ENCODE results near the gene LYZL6. TPM values are rescaled to one million over a fixed set of nuclear protein-coding genes. Genes with fewer than 3 reads are reported as not detected.

The LYZL6 gene, protein sequence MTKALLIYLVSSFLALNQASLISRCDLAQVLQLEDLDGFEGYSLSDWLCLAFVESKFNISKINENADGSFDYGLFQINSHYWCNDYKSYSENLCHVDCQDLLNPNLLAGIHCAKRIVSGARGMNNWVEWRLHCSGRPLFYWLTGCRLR
- not detected for total RNA-seq
- polyA plus RNA-seq: not detected

DNA sequence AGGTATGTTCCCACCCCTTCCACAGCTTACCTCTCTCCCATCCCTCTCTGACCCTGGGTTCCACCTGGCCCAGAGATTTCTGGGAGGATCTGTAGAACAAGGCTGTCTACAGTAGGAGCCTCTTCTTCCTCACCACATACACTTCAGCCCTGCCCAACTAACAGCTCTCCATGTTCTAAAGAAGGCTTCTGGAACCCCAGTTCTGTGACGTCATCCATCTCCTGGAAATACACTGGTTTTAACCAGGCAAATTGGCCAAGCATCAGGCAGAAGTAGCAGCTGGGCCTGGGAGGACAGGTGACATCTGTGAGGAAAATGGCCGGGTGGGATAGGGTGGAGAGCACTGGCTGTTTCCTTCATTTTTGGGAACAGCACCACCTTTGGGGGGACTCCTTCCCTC is at the start of gene LYZL6:
TSS of gene LYZL6 (minus strand) at position 177 of the 400 bp plus-strand sequence. CDS start 4,357 bp downstream, outside the sequence.
- DNase-seq (no peak), ATAC-seq (ENCODE audit: low read depth in 2 of 2) (no peak)
- peaks cover 3% of the 10 kb centered on the region for H3K27me3 ChIP-seq (ENCODE audit: control insufficient read depth, insufficient read depth, low read length)
- H3K27ac ChIP-seq (ENCODE audit: insufficient read depth, low read length, poor library complexity, severe bottlenecking): no peak within 1 kb of the TSS
- H3K9me3 Mint-ChIP-seq: no peaks in the 10 kb centered on the region
- no peak within 1 kb of the TSS for H3K4me3 Mint-ChIP-seq
- no peaks in the 10 kb centered on the region for H3K9me3 ChIP-seq (ENCODE audit: control insufficient read depth in 2 of 2, low read length in 2 of 2)
- H3K4me3 ChIP-seq (ENCODE audit: low read depth, low read length): no peak within 1 kb of the TSS
- peaks cover 21% of the 10 kb centered on the region for H3K27me3 Mint-ChIP-seq
- H3K36me3 Mint-ChIP-seq: no peaks in the 10 kb centered on the region
- no peaks in the 10 kb centered on the region for H3K4me1 Mint-ChIP-seq
- H3K4me1 ChIP-seq (ENCODE audit: control insufficient read depth, insufficient read depth, low read length, poor library complexity, severe bottlenecking): no peaks in the 10 kb centered on the region
- H3K36me3 ChIP-seq (ENCODE audit: control insufficient read depth, insufficient read depth, low read length): no peaks in the 10 kb centered on the region
- H3K27ac Mint-ChIP-seq: no peak within 1 kb of the TSS

DNA sequence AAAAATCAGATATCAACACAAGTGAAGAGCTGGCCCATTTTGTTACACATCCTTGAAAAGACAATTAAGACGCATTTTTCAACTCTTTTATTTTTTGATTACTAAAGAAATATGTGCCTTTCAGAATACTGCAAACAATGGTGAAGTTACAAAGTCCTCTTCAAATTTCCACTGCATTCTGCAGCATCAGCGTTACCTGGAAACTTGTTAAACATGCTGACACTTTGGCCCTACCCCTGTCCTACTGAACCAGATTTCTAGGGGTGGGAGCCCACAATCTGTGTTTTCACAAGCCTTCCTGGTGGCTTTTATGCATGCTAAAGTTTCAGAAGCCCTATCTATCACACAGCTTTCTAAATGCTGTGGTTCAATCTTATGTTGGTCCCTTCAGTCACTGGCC is 47.6 kb upstream of the LYZL6 start:
- no peaks in the 10 kb centered on the region for H3K4me1 ChIP-seq (ENCODE audit: control insufficient read depth, insufficient read depth, low read length, poor library complexity, severe bottlenecking)
- no peaks in the 10 kb centered on the region for H3K36me3 ChIP-seq (ENCODE audit: control insufficient read depth, insufficient read depth, low read length)
- ATAC-seq (ENCODE audit: low read depth in 2 of 2) (no peak), DNase-seq (no peak)
- Mint-ChIP-seq H3K27ac (no peak overlapping the region), H3K9me3 (peaks cover 0 to 7% (median 3%) of the 10 kb centered on the region in 7 donors), H3K27me3 (peaks cover 18% of the 10 kb centered on the region), H3K36me3 (no peaks in the 10 kb centered on the region), H3K4me3 (no peak overlapping the region), H3K4me1 (no peaks in the 10 kb centered on the region)
- no peak overlapping the region for H3K27ac ChIP-seq (ENCODE audit: insufficient read depth, low read length, poor library complexity, severe bottlenecking)
- no peak overlapping the region for H3K4me3 ChIP-seq (ENCODE audit: low read depth, low read length)
- no peaks in the 10 kb centered on the region for H3K9me3 ChIP-seq (ENCODE audit: control insufficient read depth in 2 of 2, low read length in 2 of 2)
- H3K27me3 ChIP-seq (ENCODE audit: control insufficient read depth, insufficient read depth, low read length): peaks cover 8% of the 10 kb centered on the region

DNA sequence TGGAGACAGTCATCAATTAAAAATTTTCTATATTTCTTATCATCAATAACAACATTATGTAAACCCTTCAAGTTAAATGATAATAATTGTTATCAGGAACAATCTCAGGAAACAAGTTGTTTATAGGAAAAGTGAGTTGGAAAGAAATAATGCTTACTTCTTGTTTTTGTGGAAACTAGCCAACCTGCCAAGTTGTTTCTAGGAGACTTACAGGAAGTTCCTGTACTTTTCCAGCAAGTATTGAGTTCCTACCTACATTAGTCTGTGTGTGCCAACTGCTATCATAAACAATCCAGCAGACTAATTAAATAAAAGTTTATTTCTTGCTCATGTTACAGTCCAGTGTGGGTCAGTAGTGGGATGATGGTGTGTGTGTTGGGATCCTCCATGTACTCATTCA is 44.7 kb upstream of the LYZL6 start:
- no peak overlapping the region for H3K27ac Mint-ChIP-seq
- no peaks in the 10 kb centered on the region for H3K36me3 Mint-ChIP-seq
- H3K4me3 Mint-ChIP-seq: no peak overlapping the region
- H3K9me3 ChIP-seq (ENCODE audit: control insufficient read depth in 2 of 2, low read length in 2 of 2): no peaks in the 10 kb centered on the region
- no peak for DNase-seq
- H3K4me1 ChIP-seq (ENCODE audit: control insufficient read depth, insufficient read depth, low read length, poor library complexity, severe bottlenecking): no peaks in the 10 kb centered on the region
- peaks cover 0 to 7% (median 2%) of the 10 kb centered on the region in 7 donors for H3K9me3 Mint-ChIP-seq
- no peak overlapping the region for H3K27ac ChIP-seq (ENCODE audit: insufficient read depth, low read length, poor library complexity, severe bottlenecking)
- H3K27me3 ChIP-seq (ENCODE audit: control insufficient read depth, insufficient read depth, low read length): no peaks in the 10 kb centered on the region
- H3K27me3 Mint-ChIP-seq: peaks cover 7% of the 10 kb centered on the region
- no peaks in the 10 kb centered on the region for H3K36me3 ChIP-seq (ENCODE audit: control insufficient read depth, insufficient read depth, low read length)
- H3K4me1 Mint-ChIP-seq: no peaks in the 10 kb centered on the region
- ATAC-seq (ENCODE audit: low read depth in 2 of 2): no peak
- H3K4me3 ChIP-seq (ENCODE audit: low read depth, low read length): no peak overlapping the region

DNA sequence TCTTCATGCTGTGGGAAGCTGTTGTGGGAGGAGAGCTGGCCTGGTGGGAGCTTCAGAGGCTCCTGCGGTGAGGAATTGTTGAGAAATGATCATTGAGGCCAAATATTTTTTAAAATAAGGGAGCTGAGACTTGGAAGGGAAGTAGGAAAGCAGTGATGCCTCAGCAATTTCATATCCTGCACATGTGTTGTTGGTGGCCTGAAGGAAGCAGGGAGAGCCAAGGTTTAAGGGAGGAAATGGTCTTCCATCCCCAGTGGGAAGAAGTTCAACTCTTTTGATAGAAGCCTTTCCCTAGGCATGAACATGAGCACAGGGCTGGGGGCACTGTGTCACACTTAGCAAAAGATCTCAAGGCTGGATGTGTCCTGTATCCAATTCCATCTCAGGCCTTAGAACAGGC is 43.1 kb upstream of the LYZL6 start, which contains the start of gene CCL14:
TSS of gene CCL14 (minus strand) at position 87 of the 400 bp plus-strand sequence. CDS start at position 7, 80 bp downstream.
- no peak for ATAC-seq (ENCODE audit: low read depth in 2 of 2)
- H3K9me3 Mint-ChIP-seq: peaks cover 0 to 7% (median 2%) of the 10 kb centered on the region in 7 donors

DNA sequence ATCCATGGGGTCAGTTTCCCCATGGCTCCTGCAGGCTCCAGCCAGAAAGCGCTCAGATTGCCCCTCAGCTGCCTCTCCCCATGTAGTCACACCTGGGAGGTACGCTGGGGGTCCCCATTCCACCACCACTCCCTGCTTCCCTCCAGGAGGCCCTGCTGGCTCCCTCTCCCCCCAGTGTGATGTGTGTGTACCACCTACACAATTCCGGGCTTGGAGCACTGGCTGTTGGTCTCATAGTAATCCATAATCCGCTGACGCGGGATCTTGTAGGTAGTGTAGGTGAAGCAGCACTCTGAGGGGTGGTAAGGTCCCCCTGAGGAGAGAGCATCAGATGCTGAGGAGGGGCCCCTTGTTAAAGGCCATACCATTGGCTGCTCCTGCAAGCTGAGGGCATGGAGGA is 40.6 kb upstream of the LYZL6 start:
- Mint-ChIP-seq H3K4me3 (no peak overlapping the region), H3K27me3 (peaks cover 14% of the 10 kb centered on the region), H3K4me1 (no peaks in the 10 kb centered on the region), H3K27ac (peak overlapping the region in 1 of 3 donors; percentile 49), H3K36me3 (no peaks in the 10 kb centered on the region), H3K9me3 (peaks cover 0 to 5% (median 1%) of the 10 kb centered on the region in 7 donors)
- DNase-seq (no peak), ATAC-seq (ENCODE audit: low read depth in 2 of 2) (no peak)
- H3K27ac ChIP-seq (ENCODE audit: insufficient read depth, low read length, poor library complexity, severe bottlenecking): no peak overlapping the region
- no peaks in the 10 kb centered on the region for H3K36me3 ChIP-seq (ENCODE audit: control insufficient read depth, insufficient read depth, low read length)
- H3K27me3 ChIP-seq (ENCODE audit: control insufficient read depth, insufficient read depth, low read length): no peaks in the 10 kb centered on the region
- H3K9me3 ChIP-seq (ENCODE audit: control insufficient read depth in 2 of 2, low read length in 2 of 2): no peaks in the 10 kb centered on the region
- no peak overlapping the region for H3K4me3 ChIP-seq (ENCODE audit: low read depth, low read length)
- no peaks in the 10 kb centered on the region for H3K4me1 ChIP-seq (ENCODE audit: control insufficient read depth, insufficient read depth, low read length, poor library complexity, severe bottlenecking)

More for the DNA sequence above, 43.1 kb upstream of the LYZL6 start, which contains the start of gene CCL14:
- no peaks in the 10 kb centered on the region for H3K36me3 ChIP-seq (ENCODE audit: control insufficient read depth, insufficient read depth, low read length)
- no peaks in the 10 kb centered on the region for H3K27me3 ChIP-seq (ENCODE audit: control insufficient read depth, insufficient read depth, low read length)
- H3K4me1 ChIP-seq (ENCODE audit: control insufficient read depth, insufficient read depth, low read length, poor library complexity, severe bottlenecking): no peaks in the 10 kb centered on the region
- no peaks in the 10 kb centered on the region for H3K36me3 Mint-ChIP-seq
- no peaks in the 10 kb centered on the region for H3K9me3 ChIP-seq (ENCODE audit: control insufficient read depth in 2 of 2, low read length in 2 of 2)
- DNase-seq: no peak
- H3K4me1 Mint-ChIP-seq: no peaks in the 10 kb centered on the region
- H3K27ac ChIP-seq (ENCODE audit: insufficient read depth, low read length, poor library complexity, severe bottlenecking): no peak within 1 kb of the TSS
- peak within 1 kb of the TSS in 1 of 4 donors; percentile 13 for H3K4me3 Mint-ChIP-seq
- H3K4me3 ChIP-seq (ENCODE audit: low read depth, low read length): no peak within 1 kb of the TSS
- H3K27ac Mint-ChIP-seq: peak within 1 kb of the TSS in 1 of 3 donors; percentile 48
- H3K27me3 Mint-ChIP-seq: peaks cover 4% of the 10 kb centered on the region

DNA sequence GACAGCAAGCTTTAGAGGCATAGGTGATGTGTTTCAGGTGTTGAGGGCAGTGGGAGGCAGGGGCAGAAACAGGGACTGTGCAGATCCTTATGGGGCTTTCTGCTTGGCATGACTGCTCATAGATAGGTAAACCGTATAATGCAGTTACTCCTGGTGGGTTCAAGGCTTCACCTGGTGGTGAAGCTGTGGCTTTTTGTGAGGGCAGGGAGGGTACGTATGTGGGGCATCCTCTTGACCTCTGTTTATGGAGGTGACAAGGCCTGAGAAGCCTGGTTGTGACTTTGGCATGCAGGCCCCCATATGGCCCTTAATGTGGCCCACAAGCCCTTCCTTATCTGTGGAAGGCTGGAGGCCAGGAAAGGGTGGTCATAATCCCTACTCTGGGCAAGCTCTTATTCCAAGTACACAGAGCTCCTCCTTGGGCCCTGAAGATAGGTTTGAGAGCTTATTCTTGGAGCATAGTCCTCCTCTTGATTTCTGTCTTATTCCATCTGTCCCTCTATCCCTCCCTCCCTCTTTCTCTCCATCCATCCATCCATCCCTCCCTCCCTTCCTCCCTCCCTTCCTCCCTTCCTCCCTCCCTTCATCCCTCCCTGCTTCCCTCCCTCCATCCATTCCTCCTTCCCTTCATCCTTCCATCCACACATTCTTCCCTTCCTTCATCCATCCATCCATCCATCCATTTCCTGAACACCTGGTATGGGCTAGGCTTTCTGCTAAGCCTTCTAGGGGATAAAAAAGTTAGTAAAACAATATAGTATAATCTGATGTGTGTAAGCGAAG is 39.1 kb upstream of the LYZL6 start:
- H3K36me3 ChIP-seq (ENCODE audit: control insufficient read depth, insufficient read depth, low read length): no peaks in the 10 kb centered on the region
- Mint-ChIP-seq H3K36me3 (no peaks in the 10 kb centered on the region), H3K27ac (no peak overlapping the region), H3K9me3 (peaks cover 0 to 3% (median 0%) of the 10 kb centered on the region in 7 donors), H3K4me1 (no peaks in the 10 kb centered on the region), H3K4me3 (no peak overlapping the region), H3K27me3 (peaks cover 10% of the 10 kb centered on the region)
- no peaks in the 10 kb centered on the region for H3K27me3 ChIP-seq (ENCODE audit: control insufficient read depth, insufficient read depth, low read length)
- DNase-seq (no peak), ATAC-seq (ENCODE audit: low read depth in 2 of 2) (no peak)
- no peaks in the 10 kb centered on the region for H3K4me1 ChIP-seq (ENCODE audit: control insufficient read depth, insufficient read depth, low read length, poor library complexity, severe bottlenecking)
- H3K9me3 ChIP-seq (ENCODE audit: control insufficient read depth in 2 of 2, low read length in 2 of 2): no peaks in the 10 kb centered on the region
- H3K4me3 ChIP-seq (ENCODE audit: low read depth, low read length): no peak overlapping the region
- H3K27ac ChIP-seq (ENCODE audit: insufficient read depth, low read length, poor library complexity, severe bottlenecking): no peak overlapping the region

DNA sequence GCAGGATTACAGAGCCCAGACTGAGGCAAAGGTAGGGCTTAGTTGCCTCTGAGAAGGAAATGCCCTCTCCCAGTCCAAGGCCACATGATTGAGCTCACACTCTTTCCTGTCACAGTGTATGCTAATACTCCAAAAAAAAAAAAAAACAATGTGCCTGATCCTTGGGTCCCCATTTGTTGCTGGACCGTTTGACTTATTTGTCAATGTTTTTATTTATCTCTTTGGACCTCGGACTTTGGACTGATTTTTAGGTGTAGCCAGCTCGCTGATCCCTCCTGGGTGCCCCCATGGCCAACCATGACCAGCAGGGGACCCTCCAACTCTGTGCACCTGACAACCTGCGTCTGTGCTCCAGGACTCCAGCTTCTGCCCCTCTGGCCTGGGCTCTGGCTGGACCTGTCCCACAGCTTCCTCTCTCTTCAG is 38.4 kb upstream of the LYZL6 start:
- H3K9me3 Mint-ChIP-seq: peaks cover 0 to 3% (median 0%) of the 10 kb centered on the region in 7 donors

More for the DNA sequence above, 38.4 kb upstream of the LYZL6 start:
- Mint-ChIP-seq H3K4me1 (no peaks in the 10 kb centered on the region), H3K27me3 (peaks cover 10% of the 10 kb centered on the region), H3K27ac (no peak overlapping the region), H3K36me3 (no peaks in the 10 kb centered on the region), H3K4me3 (no peak overlapping the region)
- Histone ChIP-seq H3K4me3 (ENCODE audit: low read depth, low read length) (no peak overlapping the region), H3K36me3 (ENCODE audit: control insufficient read depth, insufficient read depth, low read length) (no peaks in the 10 kb centered on the region), H3K4me1 (ENCODE audit: control insufficient read depth, insufficient read depth, low read length, poor library complexity, severe bottlenecking) (no peaks in the 10 kb centered on the region), H3K27me3 (ENCODE audit: control insufficient read depth, insufficient read depth, low read length) (no peaks in the 10 kb centered on the region), H3K9me3 (ENCODE audit: control insufficient read depth in 2 of 2, low read length in 2 of 2) (no peaks in the 10 kb centered on the region), H3K27ac (ENCODE audit: insufficient read depth, low read length, poor library complexity, severe bottlenecking) (no peak overlapping the region)
- DNase-seq (no peak), ATAC-seq (ENCODE audit: low read depth in 2 of 2) (no peak)

Measured in CD4-positive, CD25-positive, alpha-beta regulatory T cell (primary cell).